Mesendoderm (in vitro differentiated cells): Measurements from ENCODE around the gene TRPV5.

Experiments used
- DNase-seq: peaks from one replicate; pipeline ENCODE4 v3.0.0; 2013
- H2AK5ac ChIP-seq: 2 replicates; pipeline ENCODE4 v1.6.1; 2013; ENCODE audit warnings: low read length, inconsistent platforms
- H2BK120ac ChIP-seq: 2 replicates; pipeline ENCODE4 v1.6.1; 2013; ENCODE audit warnings: low read depth, mild to moderate bottlenecking, low read length, moderate library complexity, mixed read lengths
- H2BK15ac ChIP-seq: replicated peaks from 2 replicates; pipeline ENCODE4 v1.6.1; 2013; ENCODE audit warnings: low read depth, mild to moderate bottlenecking, moderate library complexity
- H2BK5ac ChIP-seq: 2 replicates; pipeline ENCODE4 v1.6.1; 2013; ENCODE audit warnings: low read length, inconsistent platforms
- H3K18ac ChIP-seq: 2 replicates; pipeline ENCODE4 v1.6.1; 2013; ENCODE audit warnings: mild to moderate bottlenecking, low read length, mixed read lengths
- H3K23ac ChIP-seq: one replicate; pipeline ENCODE4 v1.6.1; 2013; ENCODE audit warnings: low read length
- H3K27ac ChIP-seq: 2 replicates; pipeline ENCODE4 v1.5.1; 2013; ENCODE audit warnings: low read depth, mild to moderate bottlenecking, inconsistent platforms, low read length, moderate library complexity
- H3K27me3 ChIP-seq: 2 replicates; pipeline ENCODE4 v1.6.1; 2013; ENCODE audit warnings: low read length, control low read depth, mild to moderate bottlenecking, inconsistent platforms; ENCODE audit not compliant: insufficient read depth, poor library complexity
- H3K36me3 ChIP-seq: 2 replicates; pipeline ENCODE4 v1.6.1; 2013; ENCODE audit warnings: low read length, inconsistent platforms; ENCODE audit not compliant: control insufficient read depth, insufficient read depth
- H3K4ac ChIP-seq: one replicate; pipeline ENCODE4 v1.6.1; 2013; ENCODE audit warnings: low read depth, mild to moderate bottlenecking, low read length, moderate library complexity
- H3K4me1 ChIP-seq: 2 replicates; pipeline ENCODE4 v1.6.1; 2013; ENCODE audit warnings: low read depth, low read length, inconsistent platforms; ENCODE audit not compliant: control insufficient read depth
- H3K4me2 ChIP-seq: 2 replicates; pipeline ENCODE4 v1.6.1; 2013; ENCODE audit warnings: low read length
- H3K4me3 ChIP-seq: 2 replicates; pipeline ENCODE4 v1.5.1; 2013; ENCODE audit warnings: mild to moderate bottlenecking, low read length
- H3K56ac ChIP-seq: one replicate; pipeline ENCODE4 v1.6.1; 2013; ENCODE audit warnings: low read length
- H3K79me1 ChIP-seq: 2 replicates; pipeline ENCODE4 v1.6.1; 2013; ENCODE audit warnings: low read length, inconsistent platforms
- H3K79me2 ChIP-seq: 2 replicates; pipeline ENCODE4 v1.6.1; 2013; ENCODE audit warnings: mild to moderate bottlenecking, low read length; ENCODE audit not compliant: control insufficient read depth, insufficient read depth
- H3K9ac ChIP-seq: 2 replicates; pipeline ENCODE4 v1.6.1; 2013; ENCODE audit warnings: low read length, inconsistent platforms
- H4K5ac ChIP-seq: one replicate; pipeline ENCODE4 v1.6.1; 2013; ENCODE audit warnings: low read length
- H4K8ac ChIP-seq: one replicate; pipeline ENCODE4 v1.6.1; 2013; ENCODE audit warnings: low read depth, mild to moderate bottlenecking, control low read depth, low read length, moderate library complexity
- WGBS: extraction: QIAGEN DNeasy Blood & Tissue Kit; methylation state at CpG from one replicate; pipeline ENCODE4 v1.1.7; 2013; ENCODE audit warnings: low lambda C conversion rate, missing lambda C conversion rate; ENCODE audit not compliant: insufficient coverage; ENCODE audit errors: extremely low coverage; 5-methylcytosine and 5-hydroxymethylcytosine counted together

The TRPV5 gene

GRCh38 chr7:142875456-142875855 lies 58.1 kb downstream of the TRPV5 start:
- no peaks in the 10 kb centered on the region for H3K4me1 ChIP-seq
- H2BK5ac ChIP-seq = no peak overlapping the region
- H3K4ac ChIP-seq = no peak overlapping the region
- H3K18ac ChIP-seq = no peak overlapping the region
- no peak overlapping the region for H3K9ac ChIP-seq
- no peaks in the 10 kb centered on the region for H3K79me2 ChIP-seq
- H2BK120ac ChIP-seq = no peak overlapping the region
- H2AK5ac ChIP-seq = no peak overlapping the region
- H4K5ac ChIP-seq = no peak overlapping the region
- no peaks in the 10 kb centered on the region for H3K27me3 ChIP-seq
- H3K27ac ChIP-seq = no peak overlapping the region
- no peak overlapping the region for H3K4me2 ChIP-seq
- no peaks in the 10 kb centered on the region for H3K36me3 ChIP-seq
- no peak overlapping the region for H3K56ac ChIP-seq
- WGBS = no CpG with 5 or more reads among the region's 14 CpGs
- no peak overlapping the region for H2BK15ac ChIP-seq
- H4K8ac ChIP-seq = no peak overlapping the region
- no peak overlapping the region for H3K23ac ChIP-seq
- H3K79me1 ChIP-seq = no peaks in the 10 kb centered on the region
- DNase-seq = no peak
- no peak overlapping the region for H3K4me3 ChIP-seq

- Histone ChIP-seq H3K27ac (no peak overlapping the region), H2AK5ac (no peak overlapping the region), H2BK15ac (no peak overlapping the region), H4K8ac (no peak overlapping the region), H3K4ac (no peak overlapping the region), H3K23ac (no peak overlapping the region), H2BK120ac (no peak overlapping the region), H3K4me1 (no peaks in the 10 kb centered on the region), H3K27me3 (no peaks in the 10 kb centered on the region), H3K56ac (no peak overlapping the region), H3K9ac (no peak overlapping the region), H3K18ac (no peak overlapping the region), H4K5ac (no peak overlapping the region), H3K36me3 (no peaks in the 10 kb centered on the region), H3K79me1 (no peaks in the 10 kb centered on the region), H3K4me2 (no peak overlapping the region), H3K79me2 (no peaks in the 10 kb centered on the region), H3K4me3 (no peak overlapping the region), H2BK5ac (no peak overlapping the region)
- WGBS = no CpG with 5 or more reads among the region's 6 CpGs
- no peak for DNase-seq
Measured at GRCh38 chr7:142874837-142875236, 58.7 kb downstream of the TRPV5 start.

GRCh38 chr7:142874409-142874808 lies 59.1 kb downstream of the TRPV5 start:
- Histone ChIP-seq H3K27ac (no peak overlapping the region), H3K18ac (no peak overlapping the region), H3K4me3 (no peak overlapping the region), H2BK5ac (no peak overlapping the region), H3K79me1 (no peaks in the 10 kb centered on the region), H3K27me3 (no peaks in the 10 kb centered on the region), H2BK15ac (no peak overlapping the region), H3K4me1 (no peaks in the 10 kb centered on the region), H4K8ac (no peak overlapping the region), H3K23ac (no peak overlapping the region), H3K4ac (no peak overlapping the region), H2BK120ac (no peak overlapping the region), H3K79me2 (no peaks in the 10 kb centered on the region), H4K5ac (no peak overlapping the region), H3K9ac (no peak overlapping the region), H3K56ac (no peak overlapping the region), H3K36me3 (no peaks in the 10 kb centered on the region), H3K4me2 (no peak overlapping the region), H2AK5ac (no peak overlapping the region)
- DNase-seq = no peak
- no CpG with 5 or more reads among the region's 7 CpGs for WGBS

GRCh38 chr7:142873871-142874270 lies 59.7 kb downstream of the TRPV5 start:
- no peak overlapping the region for H3K4me3 ChIP-seq
- no peak overlapping the region for H2AK5ac ChIP-seq
- H3K27ac ChIP-seq = no peak overlapping the region
- no peaks in the 10 kb centered on the region for H3K79me2 ChIP-seq
- no peak overlapping the region for H3K56ac ChIP-seq
- no peak overlapping the region for H2BK15ac ChIP-seq
- no peak overlapping the region for H4K8ac ChIP-seq
- H3K23ac ChIP-seq = no peak overlapping the region
- no peaks in the 10 kb centered on the region for H3K36me3 ChIP-seq
- no peak overlapping the region for H3K18ac ChIP-seq
- no peak overlapping the region for H2BK5ac ChIP-seq
- no peak overlapping the region for H2BK120ac ChIP-seq
- no peak for DNase-seq
- no peaks in the 10 kb centered on the region for H3K79me1 ChIP-seq
- no peak overlapping the region for H3K4me2 ChIP-seq
- no peak overlapping the region for H3K4ac ChIP-seq
- no peaks in the 10 kb centered on the region for H3K4me1 ChIP-seq
- no peak overlapping the region for H3K9ac ChIP-seq
- no peaks in the 10 kb centered on the region for H3K27me3 ChIP-seq
- H4K5ac ChIP-seq = no peak overlapping the region
- no CpG with 5 or more reads among the region's 5 CpGs for WGBS

GRCh38 chr7:142873281-142873784 lies 60.2 kb downstream of the TRPV5 start:
- Histone ChIP-seq H2BK15ac (no peak overlapping the region), H3K23ac (no peak overlapping the region), H3K9ac (no peak overlapping the region), H3K18ac (no peak overlapping the region), H3K27ac (no peak overlapping the region), H3K27me3 (no peaks in the 10 kb centered on the region), H4K8ac (no peak overlapping the region), H2AK5ac (no peak overlapping the region), H4K5ac (no peak overlapping the region), H3K79me1 (no peaks in the 10 kb centered on the region), H3K79me2 (no peaks in the 10 kb centered on the region), H3K4me1 (no peaks in the 10 kb centered on the region), H3K56ac (no peak overlapping the region), H3K4me3 (no peak overlapping the region), H3K36me3 (no peaks in the 10 kb centered on the region), H2BK5ac (no peak overlapping the region), H3K4me2 (no peak overlapping the region), H3K4ac (no peak overlapping the region), H2BK120ac (no peak overlapping the region)
- no CpG with 5 or more reads among the region's 11 CpGs for WGBS
- peak; percentile 59 for DNase-seq

GRCh38 chr7:142872106-142872675 lies 61.4 kb downstream of the TRPV5 start:
- Histone ChIP-seq H2BK15ac (no peak overlapping the region), H3K36me3 (no peaks in the 10 kb centered on the region), H4K8ac (no peak overlapping the region), H3K27ac (no peak overlapping the region), H2BK5ac (no peak overlapping the region), H3K4me2 (no peak overlapping the region), H3K79me1 (no peaks in the 10 kb centered on the region), H3K18ac (no peak overlapping the region), H3K4ac (no peak overlapping the region), H2BK120ac (no peak overlapping the region), H3K56ac (no peak overlapping the region), H3K4me1 (no peaks in the 10 kb centered on the region), H3K9ac (no peak overlapping the region), H3K27me3 (no peaks in the 10 kb centered on the region), H3K79me2 (no peaks in the 10 kb centered on the region), H4K5ac (no peak overlapping the region), H3K23ac (no peak overlapping the region), H3K4me3 (no peak overlapping the region), H2AK5ac (no peak overlapping the region)
- DNase-seq = no peak
- no CpG with 5 or more reads among the region's 15 CpGs for WGBS
